ENCODE measurements around the gene REPIN1.
A peak's percentile ranks its signal among the peaks of the same experiment; 100 is the strongest.

Gene REPIN1

DNA sequence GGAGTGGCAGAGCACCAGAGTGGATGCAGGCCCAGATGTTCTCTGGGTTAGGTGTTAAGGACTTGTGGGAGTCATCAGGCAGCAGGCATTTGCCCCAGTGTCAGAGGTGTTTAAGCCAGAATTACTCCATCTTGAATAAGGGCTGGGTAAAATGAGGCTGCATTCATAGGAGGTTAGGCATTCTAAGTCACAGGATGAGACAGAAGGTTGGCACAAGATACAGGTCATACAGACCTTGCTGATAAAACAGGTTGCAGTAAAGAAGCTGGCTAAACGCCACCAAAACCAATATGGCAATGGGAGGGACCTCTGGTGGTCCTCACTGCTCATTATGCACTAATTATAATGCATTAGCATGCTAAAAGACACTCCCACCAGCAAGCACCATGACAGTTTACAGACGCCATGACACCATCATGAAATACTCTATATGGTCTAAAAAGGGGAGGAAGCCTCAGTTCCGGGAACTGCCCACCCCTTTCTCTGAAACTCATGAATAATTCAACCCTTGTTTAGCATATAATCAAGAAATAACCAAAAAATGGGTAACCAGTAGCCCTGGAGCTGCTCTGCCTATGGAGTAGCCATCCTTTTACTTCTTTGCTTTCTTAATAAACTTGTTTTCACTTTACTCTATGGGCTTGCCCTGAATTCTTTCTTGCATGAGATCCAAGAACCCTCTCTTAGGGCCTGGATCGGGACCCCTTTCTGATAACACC lies 46.3 kb upstream of the REPIN1 start:
- CTCF ChIA-PET = no interaction called here

DNA sequence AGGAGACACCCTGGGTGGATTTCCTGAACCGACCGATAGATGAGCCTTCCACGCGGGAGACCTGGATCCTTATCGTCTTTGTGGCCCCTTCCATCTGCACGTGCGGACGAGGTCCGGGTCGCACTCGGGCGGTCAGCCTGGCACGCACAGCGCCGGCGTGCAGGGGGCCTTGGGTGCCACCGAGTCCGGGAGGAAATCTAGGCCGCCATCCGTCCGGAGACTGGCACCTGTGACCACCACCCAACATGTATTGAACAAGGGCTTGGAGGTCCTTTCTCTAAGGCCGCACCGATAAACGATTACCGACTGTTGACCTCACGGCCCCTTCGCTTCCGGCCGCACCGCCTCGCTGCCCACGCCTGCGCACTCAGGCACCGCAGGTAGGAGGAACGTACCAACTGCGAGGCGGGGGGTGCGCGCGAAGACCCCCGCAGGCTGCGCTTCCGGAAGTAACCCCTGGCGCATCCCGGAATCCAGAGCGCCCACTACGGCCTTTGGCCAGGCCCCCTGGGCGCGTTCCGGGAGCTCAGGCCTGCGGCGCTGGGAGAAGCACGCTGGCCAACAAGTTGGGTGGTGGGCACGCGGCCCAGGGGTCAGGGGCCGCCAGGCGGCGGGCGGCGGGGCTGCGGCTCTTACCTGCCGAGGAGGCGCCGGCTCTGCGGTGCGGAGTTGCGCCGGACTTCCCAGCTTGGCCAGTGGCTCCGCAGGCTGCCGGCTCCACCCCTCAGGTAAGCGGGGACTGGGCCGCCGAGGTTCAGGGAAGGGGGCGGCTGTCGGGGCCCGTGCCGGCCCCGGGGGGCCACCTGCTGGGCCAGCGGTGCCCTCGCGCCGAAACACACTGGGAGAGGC lies 45.6 kb upstream of the REPIN1 start, which contains the start of the genes ACTR3C and LRRC61:
TSS of gene ACTR3C (minus strand) at position 713 of the 849 bp plus-strand sequence. CDS start 28,249 bp downstream, outside the sequence.
TSS of gene LRRC61 (plus strand) at position 523 of the 849 bp plus-strand sequence. CDS start 13,507 bp downstream, outside the sequence.
- ChIA-PET POLR2A (interaction anchor here (0.6 to 1.2 kb wide), 4 partner anchors 11 to 841 kb away, joined by 3 to 5 read pairs (median 3); a partner anchor contains a TSS), CTCF (interaction anchor here (0.5 to 0.7 kb wide), 3 partner anchors 43 to 575 kb away, joined by 3 to 4 read pairs (median 3); no protein-coding TSS in a partner anchor)
- peak within 1 kb of the TSS; percentile 80 for H3K4me3 ChIP-seq (ENCODE audit: low read depth, low read length)
- H3K4me1 ChIP-seq (ENCODE audit: control insufficient read depth, insufficient read depth, low read length) = no peaks in the 10 kb centered on the region
- H3K36me3 ChIP-seq (ENCODE audit: control insufficient read depth in 2 of 2, insufficient read depth in 1 of 2, low read length in 2 of 2) = peaks cover 8 to 38% of the 10 kb centered on the region in 2 experiments
- H3K9me3 ChIP-seq (ENCODE audit: control insufficient read depth, insufficient read depth, low read depth, low read length) = no peaks in the 10 kb centered on the region
- H3K27ac ChIP-seq (ENCODE audit: extremely low read depth, low read depth, low read length) = peak within 1 kb of the TSS; percentile 50; the same call in 1 of the 2 replicates
- no peak for TF ChIP-seq ZNF239 (tag by site-specific recombination; IDR thresholded peaks at IDR 0.05)
- no peak for TF ChIP-seq ZNF157 (tag by site-specific recombination; IDR thresholded peaks at IDR 0.05)
- TF ChIP-seq, protein P1, sequence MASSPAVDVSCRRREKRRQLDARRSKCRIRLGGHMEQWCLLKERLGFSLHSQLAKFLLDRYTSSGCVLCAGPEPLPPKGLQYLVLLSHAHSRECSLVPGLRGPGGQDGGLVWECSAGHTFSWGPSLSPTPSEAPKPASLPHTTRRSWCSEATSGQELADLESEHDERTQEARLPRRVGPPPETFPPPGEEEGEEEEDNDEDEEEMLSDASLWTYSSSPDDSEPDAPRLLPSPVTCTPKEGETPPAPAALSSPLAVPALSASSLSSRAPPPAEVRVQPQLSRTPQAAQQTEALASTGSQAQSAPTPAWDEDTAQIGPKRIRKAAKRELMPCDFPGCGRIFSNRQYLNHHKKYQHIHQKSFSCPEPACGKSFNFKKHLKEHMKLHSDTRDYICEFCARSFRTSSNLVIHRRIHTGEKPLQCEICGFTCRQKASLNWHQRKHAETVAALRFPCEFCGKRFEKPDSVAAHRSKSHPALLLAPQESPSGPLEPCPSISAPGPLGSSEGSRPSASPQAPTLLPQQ (tag by site-specific recombination; IDR thresholded peaks at IDR 0.05) = peak; percentile 31; the same call in 1 of the 2 replicates
- peak; percentile 88 for TF ChIP-seq ZBTB17 (tag by site-specific recombination; IDR thresholded peaks at IDR 0.05)
- TF ChIP-seq ZNF600 (tag by site-specific recombination; IDR thresholded peaks at IDR 0.05) = no peak; the same call in 1 of the 2 replicates
- no peak for TF ChIP-seq ZNF610 (tag by site-specific recombination; IDR thresholded peaks at IDR 0.05; ENCODE audit: borderline replicate concordance)
- TF ChIP-seq, protein P2, sequence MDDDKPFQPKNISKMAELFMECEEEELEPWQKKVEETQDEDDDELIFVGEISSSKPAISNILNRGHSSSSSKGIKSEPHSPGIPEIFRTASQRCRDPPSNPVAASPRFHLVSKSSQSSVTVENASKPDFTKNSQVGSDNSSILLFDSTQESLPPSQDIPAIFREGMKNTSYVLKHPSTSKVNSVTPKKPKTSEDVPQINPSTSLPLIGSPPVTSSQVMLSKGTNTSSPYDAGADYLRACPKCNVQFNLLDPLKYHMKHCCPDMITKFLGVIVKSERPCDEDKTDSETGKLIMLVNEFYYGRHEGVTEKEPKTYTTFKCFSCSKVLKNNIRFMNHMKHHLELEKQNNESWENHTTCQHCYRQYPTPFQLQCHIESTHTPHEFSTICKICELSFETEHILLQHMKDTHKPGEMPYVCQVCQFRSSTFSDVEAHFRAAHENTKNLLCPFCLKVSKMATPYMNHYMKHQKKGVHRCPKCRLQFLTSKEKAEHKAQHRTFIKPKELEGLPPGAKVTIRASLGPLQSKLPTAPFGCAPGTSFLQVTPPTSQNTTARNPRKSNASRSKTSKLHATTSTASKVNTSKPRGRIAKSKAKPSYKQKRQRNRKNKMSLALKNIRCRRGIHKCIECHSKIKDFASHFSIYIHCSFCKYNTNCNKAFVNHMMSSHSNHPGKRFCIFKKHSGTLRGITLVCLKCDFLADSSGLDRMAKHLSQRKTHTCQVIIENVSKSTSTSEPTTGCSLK (tag by site-specific recombination; IDR thresholded peaks at IDR 0.05) = no peak
- TF ChIP-seq ZFP41 (tag by site-specific recombination; IDR thresholded peaks at IDR 0.05; ENCODE audit: borderline replicate concordance) = no peak
- no peak for TF ChIP-seq YY2 (tag by site-specific recombination; IDR thresholded peaks at IDR 0.05)
- TF ChIP-seq GLI4 (tag by site-specific recombination; IDR thresholded peaks at IDR 0.05) = no peak
- TF ChIP-seq BCL11B (tag by site-specific recombination; IDR thresholded peaks at IDR 0.05; ENCODE audit: low read depth) = 0 out of 2 replicates have a peak, but pooled peaks have one; percentile 65
- peak; percentile 94 for TF ChIP-seq ZNF335 (tag by site-specific recombination; conservative IDR thresholded peaks at IDR 0.05)
- TF ChIP-seq, protein P3, sequence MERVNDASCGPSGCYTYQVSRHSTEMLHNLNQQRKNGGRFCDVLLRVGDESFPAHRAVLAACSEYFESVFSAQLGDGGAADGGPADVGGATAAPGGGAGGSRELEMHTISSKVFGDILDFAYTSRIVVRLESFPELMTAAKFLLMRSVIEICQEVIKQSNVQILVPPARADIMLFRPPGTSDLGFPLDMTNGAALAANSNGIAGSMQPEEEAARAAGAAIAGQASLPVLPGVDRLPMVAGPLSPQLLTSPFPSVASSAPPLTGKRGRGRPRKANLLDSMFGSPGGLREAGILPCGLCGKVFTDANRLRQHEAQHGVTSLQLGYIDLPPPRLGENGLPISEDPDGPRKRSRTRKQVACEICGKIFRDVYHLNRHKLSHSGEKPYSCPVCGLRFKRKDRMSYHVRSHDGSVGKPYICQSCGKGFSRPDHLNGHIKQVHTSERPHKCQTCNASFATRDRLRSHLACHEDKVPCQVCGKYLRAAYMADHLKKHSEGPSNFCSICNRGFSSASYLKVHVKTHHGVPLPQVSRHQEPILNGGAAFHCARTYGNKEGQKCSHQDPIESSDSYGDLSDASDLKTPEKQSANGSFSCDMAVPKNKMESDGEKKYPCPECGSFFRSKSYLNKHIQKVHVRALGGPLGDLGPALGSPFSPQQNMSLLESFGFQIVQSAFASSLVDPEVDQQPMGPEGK (tag by site-specific recombination; IDR thresholded peaks at IDR 0.05) = peak; percentile 78
- TF ChIP-seq, protein P4, sequence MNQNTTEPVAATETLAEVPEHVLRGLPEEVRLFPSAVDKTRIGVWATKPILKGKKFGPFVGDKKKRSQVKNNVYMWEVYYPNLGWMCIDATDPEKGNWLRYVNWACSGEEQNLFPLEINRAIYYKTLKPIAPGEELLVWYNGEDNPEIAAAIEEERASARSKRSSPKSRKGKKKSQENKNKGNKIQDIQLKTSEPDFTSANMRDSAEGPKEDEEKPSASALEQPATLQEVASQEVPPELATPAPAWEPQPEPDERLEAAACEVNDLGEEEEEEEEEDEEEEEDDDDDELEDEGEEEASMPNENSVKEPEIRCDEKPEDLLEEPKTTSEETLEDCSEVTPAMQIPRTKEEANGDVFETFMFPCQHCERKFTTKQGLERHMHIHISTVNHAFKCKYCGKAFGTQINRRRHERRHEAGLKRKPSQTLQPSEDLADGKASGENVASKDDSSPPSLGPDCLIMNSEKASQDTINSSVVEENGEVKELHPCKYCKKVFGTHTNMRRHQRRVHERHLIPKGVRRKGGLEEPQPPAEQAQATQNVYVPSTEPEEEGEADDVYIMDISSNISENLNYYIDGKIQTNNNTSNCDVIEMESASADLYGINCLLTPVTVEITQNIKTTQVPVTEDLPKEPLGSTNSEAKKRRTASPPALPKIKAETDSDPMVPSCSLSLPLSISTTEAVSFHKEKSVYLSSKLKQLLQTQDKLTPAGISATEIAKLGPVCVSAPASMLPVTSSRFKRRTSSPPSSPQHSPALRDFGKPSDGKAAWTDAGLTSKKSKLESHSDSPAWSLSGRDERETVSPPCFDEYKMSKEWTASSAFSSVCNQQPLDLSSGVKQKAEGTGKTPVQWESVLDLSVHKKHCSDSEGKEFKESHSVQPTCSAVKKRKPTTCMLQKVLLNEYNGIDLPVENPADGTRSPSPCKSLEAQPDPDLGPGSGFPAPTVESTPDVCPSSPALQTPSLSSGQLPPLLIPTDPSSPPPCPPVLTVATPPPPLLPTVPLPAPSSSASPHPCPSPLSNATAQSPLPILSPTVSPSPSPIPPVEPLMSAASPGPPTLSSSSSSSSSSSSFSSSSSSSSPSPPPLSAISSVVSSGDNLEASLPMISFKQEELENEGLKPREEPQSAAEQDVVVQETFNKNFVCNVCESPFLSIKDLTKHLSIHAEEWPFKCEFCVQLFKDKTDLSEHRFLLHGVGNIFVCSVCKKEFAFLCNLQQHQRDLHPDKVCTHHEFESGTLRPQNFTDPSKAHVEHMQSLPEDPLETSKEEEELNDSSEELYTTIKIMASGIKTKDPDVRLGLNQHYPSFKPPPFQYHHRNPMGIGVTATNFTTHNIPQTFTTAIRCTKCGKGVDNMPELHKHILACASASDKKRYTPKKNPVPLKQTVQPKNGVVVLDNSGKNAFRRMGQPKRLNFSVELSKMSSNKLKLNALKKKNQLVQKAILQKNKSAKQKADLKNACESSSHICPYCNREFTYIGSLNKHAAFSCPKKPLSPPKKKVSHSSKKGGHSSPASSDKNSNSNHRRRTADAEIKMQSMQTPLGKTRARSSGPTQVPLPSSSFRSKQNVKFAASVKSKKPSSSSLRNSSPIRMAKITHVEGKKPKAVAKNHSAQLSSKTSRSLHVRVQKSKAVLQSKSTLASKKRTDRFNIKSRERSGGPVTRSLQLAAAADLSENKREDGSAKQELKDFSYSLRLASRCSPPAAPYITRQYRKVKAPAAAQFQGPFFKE (tag by site-specific recombination; IDR thresholded peaks at IDR 0.05; ENCODE audit: borderline replicate concordance) = no peak
- peak; percentile 13; the same call in 1 of the 2 replicates for TF ChIP-seq ZNF394 (tag by site-specific recombination; IDR thresholded peaks at IDR 0.05; ENCODE audit: borderline replicate concordance)
- no peak for TF ChIP-seq ZNF211 (tag by site-specific recombination; IDR thresholded peaks at IDR 0.05; ENCODE audit: low read depth)
- TF ChIP-seq ZNF514 (tag by site-specific recombination; IDR thresholded peaks at IDR 0.05) = no peak
- no peak for TF ChIP-seq ZNF658 (tag by site-specific recombination; IDR thresholded peaks at IDR 0.05)

More for the DNA sequence above, 46.3 kb upstream of the REPIN1 start:
- Histone ChIP-seq H3K27ac (ENCODE audit: extremely low read depth, low read depth, low read length) (peak overlapping the region; percentile 50; the same call in 1 of the 2 replicates), H3K4me3 (ENCODE audit: low read depth, low read length) (peak overlapping the region; percentile 80), H3K36me3 (ENCODE audit: control insufficient read depth in 2 of 2, insufficient read depth in 1 of 2, low read length in 2 of 2) (peaks cover 8 to 30% of the 10 kb centered on the region in 2 experiments), H3K9me3 (ENCODE audit: control insufficient read depth, insufficient read depth, low read depth, low read length) (no peaks in the 10 kb centered on the region), H3K4me1 (ENCODE audit: control insufficient read depth, insufficient read depth, low read length) (no peaks in the 10 kb centered on the region)
- POLR2A ChIA-PET = no interaction called here
- no peak for TF ChIP-seq KLF10 (tag by site-specific recombination; IDR thresholded peaks at IDR 0.05)
- TF ChIP-seq ZNF341 (tag by site-specific recombination; IDR thresholded peaks at IDR 0.05; ENCODE audit: low read depth) = peak; percentile 60
- TF ChIP-seq YY2 (tag by site-specific recombination; IDR thresholded peaks at IDR 0.05) = 0 out of 2 replicates have a peak, but pooled peaks have one; percentile 22
- TF ChIP-seq PRDM1 (tag by site-specific recombination; IDR thresholded peaks at IDR 0.05) = 0 out of 2 replicates have a peak, but pooled peaks have one; percentile 5
- TF ChIP-seq RBAK (tag by site-specific recombination; IDR thresholded peaks at IDR 0.05) = no peak
- TF ChIP-seq ZNF555 (tag by site-specific recombination; conservative IDR thresholded peaks at IDR 0.05) = no peak
